ENCODE data around the gene ZNF845.
"Not testable (repeated sequence)": the region's sequence is repeated elsewhere in the genome, so short reads cannot be mapped to it uniquely, and the experiment has no call there.

The ZNF845 gene

DNA sequence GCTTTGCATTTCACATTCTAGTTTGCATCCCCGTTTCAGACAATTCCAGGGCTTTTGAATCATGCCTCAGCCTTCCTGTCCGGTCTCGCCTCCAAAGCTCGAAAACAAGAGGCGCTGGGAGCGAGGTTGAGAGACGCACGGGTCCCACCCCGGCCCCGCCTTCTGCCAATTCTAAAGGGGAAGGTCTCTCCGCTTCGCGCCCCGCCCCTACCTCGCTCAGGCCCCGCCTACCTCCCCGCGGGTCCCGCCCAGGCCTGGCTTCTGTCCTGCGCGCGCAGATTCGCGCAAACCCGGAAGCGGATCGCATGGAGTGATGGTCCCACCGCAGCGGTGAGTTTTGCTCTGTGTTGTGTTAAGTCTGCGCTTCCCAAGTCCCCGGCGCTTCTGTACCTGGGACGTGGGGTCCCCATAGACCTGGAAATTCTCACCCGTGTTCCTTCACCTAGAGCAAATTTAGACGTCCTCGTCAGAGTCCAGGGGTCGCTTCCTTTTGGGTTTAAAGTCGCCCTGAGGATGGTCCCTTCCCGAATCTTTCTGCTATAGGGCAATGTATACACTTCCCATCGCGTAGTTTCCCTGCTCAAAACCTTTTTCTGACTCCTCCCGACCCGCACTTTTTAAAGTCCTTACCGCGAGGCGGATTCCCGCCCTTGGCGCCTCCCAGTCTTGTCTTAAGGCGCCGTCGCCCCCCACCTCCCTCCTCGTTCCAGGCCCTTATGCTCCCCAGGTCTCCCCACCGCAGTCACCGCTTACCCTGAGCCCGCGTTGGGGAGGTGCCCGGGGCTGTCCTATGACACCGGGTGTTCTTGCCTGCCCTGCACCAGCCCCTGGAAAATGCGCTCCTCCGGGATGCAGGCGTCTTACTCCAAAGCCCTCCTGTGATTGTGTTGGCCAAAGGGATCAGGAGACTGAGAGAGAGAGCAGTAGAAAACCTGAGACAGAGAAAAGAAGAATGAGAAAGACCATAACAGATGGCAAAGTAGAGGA is at the start of gene ZNF845:
Gene ZNF845 (plus strand): TSS at position 287 of the 987 bp plus-strand sequence. CDS start 7,559 bp downstream, outside the sequence.
- DNase-seq (ENCODE audit: low read depth in 2 of 2), result peak; percentile 94 to 97

DNA sequence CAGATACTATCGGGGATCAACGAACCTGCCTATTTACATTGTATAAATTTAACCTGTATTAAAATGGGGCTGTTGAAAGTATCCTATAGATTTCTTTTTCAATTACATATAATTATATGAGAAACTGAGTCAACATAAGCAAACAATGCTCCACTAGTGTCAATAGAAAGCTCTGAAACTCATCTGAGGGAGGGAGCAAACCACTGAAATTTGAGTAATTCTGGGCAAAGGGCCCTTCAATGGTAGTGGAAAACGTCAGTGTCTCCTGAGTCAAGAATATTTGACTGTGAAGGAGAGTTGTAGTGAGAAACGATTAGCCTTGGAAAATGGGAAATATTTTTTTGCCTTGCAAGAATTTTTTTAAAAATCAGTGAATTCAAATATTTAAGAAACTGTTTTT is 48.5 kb upstream of the ZNF845 start:
- DNase-seq (ENCODE audit: low read depth in 2 of 2), result no peak

DNA sequence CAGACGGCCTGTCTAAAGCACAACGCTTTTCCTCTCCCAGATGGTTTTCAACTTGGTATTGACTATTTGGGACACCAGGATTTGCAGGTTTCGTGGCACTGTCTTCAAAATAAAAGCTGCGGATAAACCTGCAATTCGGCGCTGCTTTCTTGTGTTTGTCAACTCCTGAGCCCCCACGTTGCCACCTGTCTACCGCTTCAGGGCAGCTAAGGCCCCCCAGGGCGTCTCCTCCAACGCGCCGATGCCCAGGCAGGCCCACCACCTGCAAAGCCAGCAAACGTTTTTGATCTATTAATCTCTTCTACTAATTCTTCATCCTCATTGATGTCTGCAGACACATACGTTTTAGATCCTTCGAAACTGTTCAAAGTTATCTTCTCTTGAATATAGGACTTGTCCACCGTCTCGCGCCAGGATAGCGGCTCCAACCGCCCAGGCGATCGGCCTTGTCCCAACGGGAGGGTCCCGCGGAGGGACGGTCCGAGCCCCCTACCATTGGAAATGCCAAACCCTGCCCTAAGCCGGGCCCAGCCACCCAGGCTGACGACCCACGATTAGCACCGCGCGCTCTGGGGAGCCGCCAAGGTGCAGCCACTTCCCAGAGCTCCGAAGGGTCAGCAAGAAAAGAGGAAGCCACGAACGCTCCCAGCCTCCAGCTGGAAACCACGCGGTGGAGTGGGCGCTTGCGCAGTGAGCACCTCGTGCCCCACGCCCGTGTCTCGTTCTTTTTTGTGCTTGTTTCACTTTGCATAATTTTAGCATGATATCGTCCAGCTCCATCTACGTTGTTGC is 42.6 kb upstream of the ZNF845 start:
- DNase-seq (ENCODE audit: low read depth in 2 of 2), result no peak

DNA sequence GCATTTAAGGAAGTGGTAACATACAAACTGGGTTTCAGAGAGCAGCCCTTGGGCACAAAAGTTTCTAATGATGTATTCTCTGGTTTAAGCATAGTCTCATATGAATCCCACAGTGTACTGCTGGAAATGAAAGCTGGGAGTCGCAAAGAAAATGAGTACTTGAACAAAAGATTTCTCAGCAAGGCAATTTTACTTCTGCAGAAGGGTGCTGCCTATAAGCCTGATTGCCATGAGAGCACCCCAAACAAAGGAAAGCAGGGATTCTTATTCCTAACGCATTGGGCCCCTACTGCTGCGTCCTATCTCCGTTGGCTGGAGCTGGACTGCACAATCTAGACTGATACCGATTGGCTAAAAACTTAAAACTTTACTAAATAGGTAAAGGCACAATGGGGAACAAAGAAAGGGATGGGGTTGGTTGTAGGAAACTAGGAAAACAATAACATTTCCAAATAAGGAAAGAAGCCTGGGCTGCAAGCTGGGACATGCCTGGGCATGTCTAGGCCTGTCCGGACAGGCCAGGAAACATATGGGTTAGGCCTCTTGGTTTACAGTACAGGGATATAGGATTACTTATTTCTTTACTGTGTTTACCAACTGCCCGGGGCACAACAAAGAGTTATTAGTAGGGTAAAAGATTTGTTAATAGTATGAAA is 38.6 kb upstream of the ZNF845 start:
- no peak for DNase-seq (ENCODE audit: low read depth in 2 of 2)

DNA sequence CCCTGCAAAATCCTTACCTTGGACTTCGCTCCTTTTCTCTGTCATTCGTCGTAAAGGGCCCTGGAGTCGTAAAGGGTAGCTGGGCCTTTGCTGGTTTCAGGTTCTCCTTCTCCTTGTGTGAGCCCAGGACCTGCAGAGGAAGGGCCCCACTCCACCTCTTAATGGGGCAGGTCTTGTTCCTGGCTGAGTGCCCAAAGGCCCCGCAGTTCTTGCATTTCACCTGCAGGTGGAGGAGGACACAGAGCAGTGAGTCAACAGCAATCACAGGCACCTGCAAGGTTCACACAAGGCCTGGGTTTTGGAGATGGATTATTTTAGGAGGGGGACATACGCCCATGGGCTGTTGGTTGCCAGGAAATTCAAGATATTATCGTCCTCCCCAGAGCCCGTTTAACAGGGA is 32.2 kb upstream of the ZNF845 start:
- not testable (repeated sequence) for DNase-seq (ENCODE audit: low read depth in 2 of 2)

DNA sequence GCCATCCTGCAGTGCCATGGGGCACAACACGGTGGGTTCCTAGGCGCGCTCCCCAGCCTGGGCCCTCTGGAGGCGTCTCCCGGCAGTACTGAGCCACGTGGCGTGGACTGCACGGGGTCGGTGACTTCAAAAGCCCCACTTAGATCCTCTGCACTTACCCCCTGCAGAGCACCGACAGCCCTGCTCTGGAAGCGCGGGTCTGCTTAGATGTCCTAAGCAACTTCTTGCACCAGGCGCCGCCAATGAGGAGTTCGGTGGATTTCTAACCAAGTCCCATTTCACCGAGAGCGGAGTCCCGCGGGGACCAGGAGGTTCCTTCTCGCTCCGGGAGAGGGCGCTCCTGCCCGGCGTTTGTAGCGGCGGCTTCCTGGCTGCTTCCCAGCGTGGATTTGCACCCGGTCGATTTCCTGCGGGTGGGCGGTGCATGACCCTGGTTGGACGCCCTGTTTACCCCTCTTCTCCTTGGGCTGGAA is 25.2 kb upstream of the ZNF845 start:
- no peak for DNase-seq (ENCODE audit: low read depth in 2 of 2)

DNA sequence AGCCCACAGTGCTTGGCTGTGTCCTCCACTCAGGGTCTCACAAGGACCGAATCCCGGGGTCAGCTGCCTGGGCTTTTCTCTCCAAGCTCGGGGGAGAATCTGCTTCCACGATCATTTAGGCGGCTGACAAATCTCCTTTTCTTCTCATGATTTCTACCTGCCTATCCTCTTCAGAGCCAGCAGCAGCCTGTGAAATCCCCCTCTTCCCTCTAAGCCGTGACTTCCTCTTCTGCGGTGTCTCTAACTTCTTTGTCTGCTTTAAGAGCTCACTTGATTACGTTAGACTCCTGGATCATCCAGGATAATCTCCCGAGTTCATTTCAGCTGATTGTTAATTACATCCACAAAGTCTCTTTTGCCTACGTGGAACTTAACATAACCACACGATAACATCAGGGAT is 22.5 kb upstream of the ZNF845 start:
- DNase-seq (ENCODE audit: low read depth in 2 of 2), result no peak

DNA sequence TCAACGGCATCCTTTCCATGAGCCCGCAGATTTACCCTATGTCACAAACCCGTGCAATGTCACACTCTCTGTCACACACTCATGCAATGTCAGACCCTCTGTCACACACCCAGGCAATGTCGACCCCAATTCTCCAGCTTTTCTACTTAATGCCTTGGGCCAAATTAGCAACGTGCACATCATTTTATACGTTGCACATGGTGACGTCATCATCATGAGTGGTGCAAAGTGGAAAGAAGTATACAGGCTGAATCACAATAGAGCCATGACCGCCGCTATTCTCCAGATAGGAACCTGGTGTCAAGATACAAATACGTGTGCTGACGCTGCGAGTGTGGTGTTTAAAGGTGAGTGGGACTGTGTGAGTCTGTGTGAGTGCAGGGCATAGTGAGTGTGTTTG is 21.7 kb upstream of the ZNF845 start:
- DNase-seq (ENCODE audit: low read depth in 2 of 2), result no peak

DNA sequence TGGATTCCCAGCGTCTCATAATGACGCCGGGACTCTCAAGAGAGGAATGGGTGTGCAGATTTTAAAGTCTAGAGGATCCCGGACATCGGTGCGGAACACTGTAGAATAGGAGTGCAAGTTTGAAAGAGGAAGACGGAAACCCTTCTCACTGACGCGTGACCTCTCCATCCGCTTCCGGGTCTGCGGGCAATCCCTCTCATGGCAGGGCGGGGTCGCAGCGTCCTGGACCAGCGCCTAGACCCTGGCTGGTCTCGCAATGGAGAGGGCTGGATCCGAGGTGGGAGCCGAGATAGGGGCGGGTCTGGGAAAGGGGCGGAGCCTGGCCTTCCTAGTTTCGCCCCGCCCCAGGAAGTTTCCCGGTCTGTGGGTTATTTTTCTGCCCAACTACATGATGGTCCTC is 4.6 kb upstream of the ZNF845 start:
- DNase-seq (ENCODE audit: low read depth in 2 of 2), result no peak

DNA sequence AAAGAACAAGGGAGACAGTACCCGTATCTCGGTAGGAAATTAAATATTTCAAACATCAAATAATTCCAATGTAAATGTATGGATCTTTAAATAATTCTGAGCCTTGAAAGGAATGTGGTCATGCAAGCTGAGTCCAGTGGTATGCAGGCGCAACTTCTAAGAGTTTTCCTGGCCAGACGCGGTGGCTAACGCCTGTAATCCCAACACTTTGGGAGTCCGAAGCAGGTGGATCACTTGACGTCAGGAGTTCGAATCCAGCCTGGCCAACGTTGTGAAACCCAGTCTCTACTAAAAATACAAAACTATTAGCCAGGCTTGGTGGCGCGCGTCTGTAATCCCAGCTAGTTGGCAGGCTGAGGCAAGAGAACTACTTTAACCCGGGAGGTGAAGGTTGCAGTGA is 1.1 kb upstream of the ZNF845 start:
- DNase-seq (ENCODE audit: low read depth in 2 of 2), result no peak

DNA sequence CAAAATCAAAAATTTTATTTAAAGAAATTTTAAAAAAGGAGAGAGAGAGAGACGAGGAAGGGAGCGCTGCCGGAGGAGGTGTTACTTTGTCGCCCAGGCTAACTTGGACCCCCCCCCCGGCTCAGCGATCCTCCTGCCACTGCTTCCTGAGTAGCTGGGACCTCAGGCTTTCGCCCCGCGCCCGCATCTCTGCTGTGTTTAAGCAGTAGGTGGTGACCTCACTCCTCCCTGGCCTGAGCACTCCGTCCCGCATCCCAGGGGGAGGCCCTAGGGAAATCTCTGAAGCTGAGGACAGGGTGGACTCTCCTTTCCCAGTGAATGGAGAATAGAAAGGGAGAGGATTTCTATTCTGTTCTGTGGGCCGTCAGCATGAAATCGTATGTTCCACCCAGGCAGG is 485 bp upstream of the ZNF845 start:
- DNase-seq (ENCODE audit: low read depth in 2 of 2), result no peak

DNA sequence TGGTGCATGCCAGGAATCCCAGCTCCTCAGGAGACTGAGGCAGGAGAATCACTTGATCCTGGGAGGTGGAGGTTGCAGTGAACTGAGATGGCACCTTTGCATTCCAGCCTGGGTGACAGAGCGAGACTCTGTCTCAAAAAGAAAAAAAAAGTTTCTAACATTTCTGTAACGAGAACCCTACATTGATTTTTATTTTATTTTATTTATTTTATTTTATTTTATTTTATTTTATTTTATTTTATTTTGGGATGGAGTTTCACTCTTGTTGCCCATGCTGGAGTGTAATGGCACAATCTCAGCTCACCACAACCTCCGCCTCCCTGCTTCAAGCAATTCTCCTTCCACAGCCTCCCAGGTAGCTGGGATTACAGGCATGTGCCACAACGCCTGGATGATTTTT is 10.9 kb downstream of the ZNF845 start:
- DNase-seq (ENCODE audit: low read depth in 2 of 2), result not testable (repeated sequence)

DNA sequence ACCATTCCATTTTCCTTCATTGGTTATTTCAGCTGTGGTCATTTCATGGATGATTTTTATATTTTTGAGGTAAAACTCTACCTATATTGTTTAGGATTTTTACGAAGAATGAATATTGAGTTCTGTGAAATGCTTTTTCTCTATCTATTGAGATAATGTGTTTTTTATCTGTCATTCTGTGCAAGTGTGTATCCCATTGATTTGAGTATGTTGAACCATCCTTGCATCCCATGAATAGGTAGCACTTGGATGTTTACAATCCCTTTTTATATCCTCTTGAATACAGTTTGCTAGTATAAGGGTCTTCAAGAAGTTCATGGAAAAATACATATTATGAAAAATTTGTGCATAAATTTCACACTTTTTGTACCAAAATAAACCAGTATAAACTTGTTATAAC is 22.2 kb downstream of the ZNF845 start:
- DNase-seq (ENCODE audit: low read depth in 2 of 2), result no peak

DNA sequence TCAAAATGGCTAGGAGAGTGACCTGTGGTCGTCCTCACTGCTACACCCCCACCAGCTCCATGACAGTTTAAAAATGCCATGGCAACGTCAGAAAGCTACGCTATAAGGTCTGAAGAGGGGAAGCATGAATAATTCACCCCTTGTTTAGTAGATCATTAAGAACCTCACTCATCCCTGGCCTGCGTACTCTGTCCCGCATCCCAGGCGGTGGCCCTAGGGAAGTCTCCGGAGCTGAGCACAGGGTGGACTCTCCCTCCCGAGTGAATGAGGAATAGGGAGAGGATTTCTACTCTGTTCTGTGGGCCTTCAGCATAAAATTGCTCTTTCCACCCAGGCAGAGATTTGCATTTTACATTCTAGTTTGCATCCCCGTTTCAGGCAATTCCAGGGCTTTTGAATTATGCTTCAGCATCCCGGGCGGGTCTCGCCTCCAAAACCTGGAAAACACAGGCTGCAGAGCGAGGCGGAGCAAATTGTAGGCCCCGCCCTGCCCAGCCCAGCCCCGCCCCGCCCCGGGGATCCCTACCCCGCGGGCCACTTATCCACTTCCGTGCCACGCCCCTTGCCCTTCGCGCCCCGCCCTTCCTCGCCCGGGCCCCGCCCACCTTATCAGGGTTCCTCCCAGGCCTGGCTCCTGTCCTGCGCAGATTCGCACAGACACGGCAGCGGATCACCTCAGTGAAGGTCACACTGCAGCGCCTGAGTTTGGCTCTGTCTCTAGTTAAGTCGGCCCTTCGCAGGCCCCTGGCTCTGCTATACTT is 24.5 kb downstream of the ZNF845 start:
- DNase-seq (ENCODE audit: low read depth in 2 of 2), result no peak

DNA sequence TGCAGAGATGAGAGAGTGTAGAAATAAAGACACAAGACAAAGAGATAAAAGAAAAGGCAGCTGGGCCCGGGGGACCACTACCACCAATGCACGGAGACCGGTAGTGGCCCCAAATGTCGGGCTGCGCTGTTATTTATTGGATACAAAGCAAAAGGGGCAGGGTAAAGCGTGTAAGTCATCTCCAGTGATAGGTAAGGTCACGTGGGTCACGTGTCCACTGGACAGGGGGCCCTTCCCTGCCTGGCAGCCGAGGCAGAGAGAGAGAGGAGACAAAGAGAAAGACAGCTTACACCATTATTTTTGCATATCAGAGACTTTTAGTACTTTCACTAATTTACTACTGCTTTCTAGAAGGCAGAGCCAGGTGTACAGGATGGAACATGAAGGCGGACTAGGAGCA is 26.5 kb downstream of the ZNF845 start:
- DNase-seq (ENCODE audit: low read depth in 2 of 2), result not testable (repeated sequence)

DNA sequence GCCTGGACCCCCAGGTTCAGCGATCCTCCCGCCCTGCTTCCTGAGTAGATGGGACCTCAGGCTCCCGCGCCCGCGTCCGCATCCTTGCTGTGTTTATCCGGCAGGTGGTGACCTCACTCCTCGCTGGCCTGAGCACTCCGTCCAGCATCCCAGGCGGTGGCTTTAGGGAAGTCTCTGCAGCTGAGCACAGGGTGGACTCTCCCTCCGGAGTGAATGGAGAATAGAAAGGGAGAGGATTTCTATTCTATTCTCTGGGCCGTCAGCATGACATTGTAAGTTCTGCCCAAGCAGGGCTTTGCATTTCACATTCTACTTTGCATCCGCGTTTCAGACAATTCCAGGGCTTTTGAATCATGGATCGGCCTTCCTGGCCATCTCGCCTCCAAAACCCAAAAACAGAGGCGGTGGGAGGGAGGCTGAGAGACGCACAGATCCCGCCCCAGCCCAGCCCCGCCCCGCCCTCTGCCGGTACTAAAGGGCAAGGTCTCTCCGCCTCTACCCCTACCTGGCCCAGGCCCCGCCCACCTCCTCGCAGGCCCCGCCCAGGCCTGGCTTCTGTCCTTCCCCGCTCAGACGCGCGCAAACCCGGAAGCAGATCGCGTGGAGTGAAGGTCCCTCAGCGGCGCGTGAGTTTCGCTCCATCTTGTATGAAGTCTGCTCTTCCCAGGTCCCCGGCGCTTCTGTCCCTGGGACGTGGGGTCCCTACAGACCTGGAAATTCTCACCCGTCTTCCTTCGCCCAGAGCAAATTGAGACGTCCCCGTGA is 31.8 kb downstream of the ZNF845 start, which contains the start of gene ZNF525:
Gene ZNF525 (plus strand): TSS at position 572 of the 765 bp plus-strand sequence. CDS start 6,577 bp downstream, outside the sequence.
- peak; percentile 92 to 95 for DNase-seq (ENCODE audit: low read depth in 2 of 2)

DNA sequence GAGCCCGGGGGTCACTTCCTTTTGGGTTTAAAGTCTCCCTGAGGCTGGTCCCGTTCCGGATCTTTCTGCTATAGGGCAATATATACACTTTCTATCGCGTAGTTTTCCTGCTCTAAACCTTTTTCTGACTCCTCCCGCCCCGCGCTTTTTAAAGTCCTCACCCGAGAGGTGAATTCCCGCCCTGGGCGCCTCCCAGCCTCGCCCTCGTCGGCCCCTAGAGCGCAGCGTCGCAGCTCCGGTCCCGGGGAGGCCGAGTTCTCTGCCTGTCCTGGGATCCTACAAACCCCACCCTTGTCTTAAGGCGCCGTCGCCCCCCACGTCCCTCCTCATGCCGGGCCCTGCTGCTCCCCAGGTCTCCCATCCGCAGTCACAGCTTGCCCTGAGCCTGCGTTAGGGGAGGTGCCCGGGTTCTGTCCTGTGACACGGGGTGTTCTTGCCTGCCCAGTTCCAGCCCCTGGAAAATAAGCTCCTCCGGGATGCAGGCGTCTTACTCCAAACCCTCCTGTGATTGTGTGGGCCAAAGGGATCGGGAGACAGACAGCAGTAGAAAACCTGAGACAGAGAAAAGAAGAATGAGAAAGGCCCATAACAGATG is 32.4 kb downstream of the ZNF845 start:
- DNase-seq (ENCODE audit: low read depth in 2 of 2), result no peak

DNA sequence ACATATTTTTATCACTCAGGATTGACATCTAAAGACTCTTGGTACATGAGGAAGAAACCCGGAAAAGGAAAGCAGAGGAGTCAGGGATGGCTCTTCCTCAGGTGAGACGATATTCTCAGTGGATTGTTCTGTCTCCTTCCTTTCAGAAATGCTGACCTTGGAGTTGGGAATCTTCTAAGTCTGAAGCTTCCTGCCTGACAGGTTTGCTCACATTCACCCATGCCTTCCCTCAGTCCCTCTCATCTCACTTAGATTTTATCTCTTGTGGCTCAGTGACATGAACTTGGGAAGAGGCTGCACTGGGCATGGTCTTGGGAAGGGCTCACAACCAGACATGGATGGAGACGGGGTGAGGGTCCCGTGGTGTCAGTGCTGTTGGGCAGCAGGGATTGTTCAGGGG is 38.6 kb downstream of the ZNF845 start:
- no peak for DNase-seq (ENCODE audit: low read depth in 2 of 2)

DNA sequence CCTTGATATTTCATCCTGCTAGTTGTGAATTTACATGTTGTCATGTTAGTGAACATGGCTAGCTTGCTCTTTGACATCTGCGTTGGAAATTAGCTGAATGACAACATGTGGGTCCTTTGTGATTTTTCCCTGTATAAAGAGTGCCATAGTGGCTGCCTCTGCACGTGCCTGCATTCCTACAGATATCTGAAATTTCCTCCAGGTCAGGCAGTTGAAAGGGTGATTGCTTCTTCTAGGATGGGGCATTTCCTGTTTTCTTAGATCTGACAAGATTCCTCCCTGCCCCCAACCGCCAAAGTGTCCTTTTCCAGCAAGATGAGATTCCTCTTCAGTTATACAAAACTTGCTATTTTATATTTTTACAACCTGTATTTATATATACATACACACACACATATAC is 40.7 kb downstream of the ZNF845 start:
- DNase-seq (ENCODE audit: low read depth in 2 of 2), result no peak

DNA sequence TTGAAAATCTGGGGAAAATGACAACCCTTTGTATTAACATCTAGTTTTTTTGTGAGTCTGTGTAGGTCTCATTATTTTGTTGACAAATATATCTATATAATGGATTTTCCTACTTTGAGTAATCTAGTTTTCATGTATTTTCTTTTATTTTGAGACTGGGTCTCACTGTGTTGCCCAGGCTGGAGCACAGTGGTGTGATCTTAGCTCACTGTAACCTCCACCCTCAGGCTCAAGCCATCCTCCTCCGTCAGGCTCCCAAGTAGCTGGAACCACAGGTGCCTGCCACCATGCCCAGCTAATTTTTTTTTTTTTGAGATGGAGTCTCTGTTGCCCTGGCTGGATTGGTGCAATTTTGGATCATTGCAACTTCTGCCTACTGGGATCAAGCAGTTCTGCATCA is 41.2 kb downstream of the ZNF845 start:
- no peak for DNase-seq (ENCODE audit: low read depth in 2 of 2)

Data from stimulated activated CD8-positive, alpha-beta memory T cell treated with anti-CD3 and anti-CD28 coated beads, Interleukin-7, amount 100 ng/mL, for 1 hour (primary cell).